Measurements from ENCODE around the gene TLK1. TPM values are rescaled to one million over a fixed set of nuclear protein-coding genes. Genes with fewer than 3 reads are reported as not detected.

Gene TLK1
- total and polyA plus RNA-seq, 8 donors, result 9.7 to 43.4 (median 32.6) TPM

- WGBS, 2 donors, result 39% methylated on average over 9 of the region's 9 CpGs
- no peak for TF ChIP-seq CTCF (IDR thresholded peaks at IDR 0.05)
- ATAC-seq (peak in 2 of 4 donors; percentile 34 to 36), DNase-seq (no peak), FAIRE-seq (no peak)
- intact Hi-C loops (cut with DNase I), result no loop called here
- Histone ChIP-seq H3K27me3 (no peaks in the 10 kb centered on the region), H3K4me3 (no peak overlapping the region), H3K36me3 (no peaks in the 10 kb centered on the region), H3K4me1 (no peaks in the 10 kb centered on the region), H3K9me3 (no peaks in the 10 kb centered on the region), H3K27ac (no peak overlapping the region)
These were observed 20.7 kb upstream of the TLK1 start for GRCh38 chr2:171181064-171182049.

- FAIRE-seq (no peak), ATAC-seq (no peak), DNase-seq (no peak)
- H3K4me3 ChIP-seq, result no peak overlapping the region
- no peak overlapping the region for H3K27ac ChIP-seq
- H3K9me3 ChIP-seq, result no peaks in the 10 kb centered on the region
- H3K4me1 ChIP-seq, result no peaks in the 10 kb centered on the region
- intact Hi-C loops (cut with DNase I), result no loop called here
- no peaks in the 10 kb centered on the region for H3K36me3 ChIP-seq
- H3K27me3 ChIP-seq, result no peaks in the 10 kb centered on the region
- 87 to 89% methylated on average over 3 of the region's 3 CpGs for WGBS, 2 donors
- no peak for TF ChIP-seq CTCF (IDR thresholded peaks at IDR 0.05)
These were observed 19.7 kb upstream of the TLK1 start for GRCh38 chr2:171180229-171180930.

- no peak for DNase-seq
- no peak for FAIRE-seq
These were observed 18.3 kb upstream of the TLK1 start for GRCh38 chr2:171178993-171179392.

GRCh38 chr2:171176516-171176915 lies 15.8 kb upstream of the TLK1 start:
- Histone ChIP-seq H3K4me3 (no peak overlapping the region), H3K36me3 (no peaks in the 10 kb centered on the region), H3K27ac (no peak overlapping the region), H3K27me3 (no peaks in the 10 kb centered on the region), H3K9me3 (no peaks in the 10 kb centered on the region), H3K4me1 (no peaks in the 10 kb centered on the region)
- intact Hi-C loops (cut with DNase I), result no loop called here
- ATAC-seq (no peak), DNase-seq (no peak), FAIRE-seq (no peak)
- no peak for TF ChIP-seq CTCF (IDR thresholded peaks at IDR 0.05)
- 87 to 95% methylated on average over 5 of the region's 5 CpGs for WGBS, 2 donors

More at GRCh38 chr2:171178993-171179392, 18.3 kb upstream of the TLK1 start:
- Histone ChIP-seq H3K27me3 (no peaks in the 10 kb centered on the region), H3K4me3 (no peak overlapping the region), H3K36me3 (no peaks in the 10 kb centered on the region), H3K27ac (no peak overlapping the region), H3K9me3 (no peaks in the 10 kb centered on the region), H3K4me1 (no peaks in the 10 kb centered on the region)
- no peak for ATAC-seq
- intact Hi-C loops (cut with DNase I), result no loop called here
- TF ChIP-seq CTCF (IDR thresholded peaks at IDR 0.05), result no peak
